ENCODE results near the gene TAF1C.

DNA sequence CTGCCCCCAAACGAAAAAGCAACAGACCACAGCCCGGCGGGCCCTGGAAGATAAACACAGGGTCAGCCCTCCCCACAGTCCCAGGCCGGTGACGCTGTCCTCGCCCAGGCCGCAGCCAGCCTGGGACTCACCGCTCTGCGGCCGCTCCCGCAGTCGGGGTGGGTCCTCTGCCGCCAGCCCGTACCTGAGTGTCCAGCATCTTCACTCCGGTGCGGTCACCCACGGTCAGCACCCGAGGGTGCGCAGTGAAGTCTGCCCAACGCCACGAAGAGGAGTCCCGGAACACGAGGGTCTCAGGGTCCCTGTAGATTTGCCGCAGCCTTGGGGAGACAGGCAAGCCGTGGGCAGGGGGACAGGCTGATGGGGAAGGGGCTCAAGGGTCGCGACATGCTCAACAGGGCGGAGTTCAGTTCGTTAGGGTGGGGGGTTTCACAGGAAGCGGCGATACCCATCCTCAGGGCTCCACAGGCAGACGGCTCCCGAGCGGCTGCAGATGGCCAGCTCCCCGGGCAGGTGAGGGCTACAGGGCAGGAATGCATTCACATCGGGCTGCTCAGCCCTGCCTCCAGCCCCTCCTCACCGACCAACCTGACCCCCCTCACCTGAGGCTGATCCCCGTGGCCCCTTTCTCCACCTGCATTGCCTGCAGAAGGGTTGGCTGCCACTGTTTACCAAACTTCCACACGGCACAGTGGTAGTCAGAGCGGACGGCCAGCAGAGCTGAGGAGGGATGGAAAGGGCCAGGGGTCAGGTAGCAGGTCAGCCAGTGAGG, 5.5 kb downstream of the TAF1C start:
- TF ChIP-seq POLR2AphosphoS5 (IDR thresholded peaks at IDR 0.05; ENCODE audit: low read depth, low read length) (no peak), MEF2A (IDR thresholded peaks at IDR 0.05; ENCODE audit: borderline replicate concordance, low read depth) (no peak), GABPA (IDR thresholded peaks at IDR 0.05; ENCODE audit: low read depth) (no peak), JUND (IDR thresholded peaks at IDR 0.05) (no peak), FOXJ3 (CRISPR knock-in tag; IDR thresholded peaks at IDR 0.05) (no peak), SIN3A (IDR thresholded peaks at IDR 0.05; ENCODE audit: borderline replicate concordance, low read depth, low read length) (no peak), RFX5 (IDR thresholded peaks at IDR 0.05; ENCODE audit: low read length) (no peak), TAF1 (IDR thresholded peaks at IDR 0.05; ENCODE audit: borderline replicate concordance, low read depth, low read length) (no peak), TCF12 (IDR thresholded peaks at IDR 0.05) (no peak), SMC3 (IDR thresholded peaks at IDR 0.05; ENCODE audit: low read depth, low read length) (no peak)
- TF ChIP-seq, protein P1, sequence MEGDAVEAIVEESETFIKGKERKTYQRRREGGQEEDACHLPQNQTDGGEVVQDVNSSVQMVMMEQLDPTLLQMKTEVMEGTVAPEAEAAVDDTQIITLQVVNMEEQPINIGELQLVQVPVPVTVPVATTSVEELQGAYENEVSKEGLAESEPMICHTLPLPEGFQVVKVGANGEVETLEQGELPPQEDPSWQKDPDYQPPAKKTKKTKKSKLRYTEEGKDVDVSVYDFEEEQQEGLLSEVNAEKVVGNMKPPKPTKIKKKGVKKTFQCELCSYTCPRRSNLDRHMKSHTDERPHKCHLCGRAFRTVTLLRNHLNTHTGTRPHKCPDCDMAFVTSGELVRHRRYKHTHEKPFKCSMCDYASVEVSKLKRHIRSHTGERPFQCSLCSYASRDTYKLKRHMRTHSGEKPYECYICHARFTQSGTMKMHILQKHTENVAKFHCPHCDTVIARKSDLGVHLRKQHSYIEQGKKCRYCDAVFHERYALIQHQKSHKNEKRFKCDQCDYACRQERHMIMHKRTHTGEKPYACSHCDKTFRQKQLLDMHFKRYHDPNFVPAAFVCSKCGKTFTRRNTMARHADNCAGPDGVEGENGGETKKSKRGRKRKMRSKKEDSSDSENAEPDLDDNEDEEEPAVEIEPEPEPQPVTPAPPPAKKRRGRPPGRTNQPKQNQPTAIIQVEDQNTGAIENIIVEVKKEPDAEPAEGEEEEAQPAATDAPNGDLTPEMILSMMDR (IDR thresholded peaks at IDR 0.05) = no peak
- TF ChIP-seq, protein P2, sequence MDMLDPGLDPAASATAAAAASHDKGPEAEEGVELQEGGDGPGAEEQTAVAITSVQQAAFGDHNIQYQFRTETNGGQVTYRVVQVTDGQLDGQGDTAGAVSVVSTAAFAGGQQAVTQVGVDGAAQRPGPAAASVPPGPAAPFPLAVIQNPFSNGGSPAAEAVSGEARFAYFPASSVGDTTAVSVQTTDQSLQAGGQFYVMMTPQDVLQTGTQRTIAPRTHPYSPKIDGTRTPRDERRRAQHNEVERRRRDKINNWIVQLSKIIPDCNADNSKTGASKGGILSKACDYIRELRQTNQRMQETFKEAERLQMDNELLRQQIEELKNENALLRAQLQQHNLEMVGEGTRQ (IDR thresholded peaks at IDR 0.05; ENCODE audit: borderline replicate concordance, low read depth, low read length) = no peak
